NCI-H345 treated with DMSO at 0.1 percent for 48 hours (cell line): Measurements from ENCODE around the gene GARRE1.
"Not testable (repeated sequence)": the region's sequence is repeated elsewhere in the genome, so short reads cannot be mapped to it uniquely, and the experiment has no call there.

Source experiments
- DNase-seq: peaks from one replicate; lab custom pipeline; 2025; ENCODE audit not compliant: unreplicated experiment; lab: John Stamatoyannopoulos, UW

Gene GARRE1

GRCh38 chr19:34254046-34254697 lies at the start of gene GARRE1:
Gene GARRE1 (plus strand): TSS chr19:34254554. CDS start chr19:34300474, 45,920 bp downstream.
- DNase-seq, result peak; percentile 86

- DNase-seq, result not testable (repeated sequence)
These were observed 49.0 kb upstream of the GARRE1 start for GRCh38 chr19:34205324-34205723.

- DNase-seq, result no peak
These were observed 46.0 kb upstream of the GARRE1 start for GRCh38 chr19:34208291-34208884.

- DNase-seq, result no peak
These were observed 44.6 kb upstream of the GARRE1 start for GRCh38 chr19:34209726-34210125.

GRCh38 chr19:34213283-34213682 lies 41.1 kb upstream of the GARRE1 start:
- no peak for DNase-seq

- DNase-seq, result no peak
These were observed 40.3 kb upstream of the GARRE1 start for GRCh38 chr19:34214040-34214439.

- DNase-seq, result no peak
These were observed 39.2 kb upstream of the GARRE1 start for GRCh38 chr19:34215006-34215665.

- DNase-seq, result no peak
These were observed 38.7 kb upstream of the GARRE1 start for GRCh38 chr19:34215666-34216038.

GRCh38 chr19:34216745-34217219 lies 37.6 kb upstream of the GARRE1 start:
- DNase-seq, result not testable (repeated sequence)

GRCh38 chr19:34217952-34218817 lies 36.2 kb upstream of the GARRE1 start:
- peak; percentile 66 for DNase-seq

- DNase-seq, result no peak
These were observed 35.6 kb upstream of the GARRE1 start for GRCh38 chr19:34218818-34219164.

GRCh38 chr19:34220472-34221063 lies 33.8 kb upstream of the GARRE1 start:
- peak; percentile 43 for DNase-seq

GRCh38 chr19:34222386-34222785 lies 32.0 kb upstream of the GARRE1 start:
- no peak for DNase-seq

GRCh38 chr19:34224996-34225658 lies 29.2 kb upstream of the GARRE1 start:
- DNase-seq, result no peak

GRCh38 chr19:34225659-34226015 lies 28.7 kb upstream of the GARRE1 start:
- DNase-seq, result no peak

- no peak for DNase-seq
These were observed 28.3 kb upstream of the GARRE1 start for GRCh38 chr19:34226036-34226435.

- DNase-seq, result no peak
These were observed 26.0 kb upstream of the GARRE1 start for GRCh38 chr19:34228347-34228746.

GRCh38 chr19:34228762-34229161 lies 25.6 kb upstream of the GARRE1 start:
- DNase-seq, result no peak

- DNase-seq, result no peak
These were observed 24.6 kb upstream of the GARRE1 start for GRCh38 chr19:34229721-34230120.

GRCh38 chr19:34230820-34231219 lies 23.5 kb upstream of the GARRE1 start:
- DNase-seq, result no peak

- DNase-seq, result no peak
These were observed 22.9 kb upstream of the GARRE1 start for GRCh38 chr19:34231439-34231838.
